CD14-positive monocyte (primary cell): ENCODE measurements around the gene ZC3H4. TPM values are rescaled to one million over a fixed set of nuclear protein-coding genes. Genes with fewer than 3 reads are reported as not detected.
A peak's percentile ranks its signal among the peaks of the same experiment; 100 is the strongest.

Experiments
- DNase-seq, 3 donors: peaks; one replicate each; pipeline ENCODE4 v3.0.0-alpha.2; 2011 to 2022
- H2AFZ ChIP-seq: 2 replicates; pipeline ENCODE4 v1.6.0; 2012; ENCODE audit warnings: mild to moderate bottlenecking, low read depth, low read length, inconsistent platforms; ENCODE audit not compliant: insufficient read depth, poor library complexity, severe bottlenecking
- H3K27ac ChIP-seq, 2 donors: 1 replicate in 1 of 2; 2 replicates in 1 of 2; pipeline ENCODE4 v1.5.1; 2012 to 2013; ENCODE audit warnings: low read length in 2 of 2, control low read depth in 1 of 2, inconsistent platforms in 1 of 2, low read depth in 1 of 2, mild to moderate bottlenecking in 1 of 2
- H3K27me3 ChIP-seq, 2 donors: one replicate each; pipeline versions ENCODE4 v1.6.0 to v1.6.1; 2011 to 2013; ENCODE audit warnings: low read length in 2 of 2; ENCODE audit not compliant: control insufficient read depth in 2 of 2, insufficient read depth in 2 of 2
- H3K36me3 ChIP-seq, 2 donors: replicated peaks in 1 of 2; 1 replicate in 1 of 2; 2 replicates in 1 of 2; pipeline versions ENCODE4 v1.5.1 to v1.6.1; 2012 to 2013; ENCODE audit warnings: low read length in 2 of 2, control low read depth in 1 of 2, inconsistent platforms in 1 of 2, mild to moderate bottlenecking in 1 of 2; ENCODE audit not compliant: insufficient read depth in 2 of 2, control insufficient read depth in 1 of 2
- H3K4me1 ChIP-seq, 2 donors: 1 replicate in 1 of 2; 2 replicates in 1 of 2; pipeline versions ENCODE4 v1.5.1 to v1.6.1; 2012 to 2013; ENCODE audit warnings: low read length in 2 of 2, control low read depth in 1 of 2, inconsistent platforms in 1 of 2, mild to moderate bottlenecking in 1 of 2, moderate library complexity in 1 of 2; ENCODE audit not compliant: insufficient read depth in 2 of 2, control insufficient read depth in 1 of 2
- H3K4me2 ChIP-seq: replicated peaks from 2 replicates; pipeline ENCODE3; 2012; ENCODE audit warnings: low read length, moderate library complexity, mild to moderate bottlenecking; ENCODE audit not compliant: poor library complexity, severe bottlenecking; ENCODE audit errors: extremely low read depth
- H3K4me3 ChIP-seq, 3 experiments: fragments of 200-600 bp in 1 of 3; sonication (generic) in 1 of 3; replicated peaks in 1 of 3; 1 replicate in 2 of 3; 2 replicates in 1 of 3; pipeline ENCODE4 v1.5.1; 2011 to 2013; ENCODE audit warnings: low read length in 3 of 3, mild to moderate bottlenecking in 3 of 3, control low read depth in 2 of 3, low read depth in 2 of 3, inconsistent platforms in 1 of 3, moderate library complexity in 1 of 3
- H3K79me2 ChIP-seq: 2 replicates; pipeline ENCODE4 v1.6.0; 2012; ENCODE audit warnings: mild to moderate bottlenecking, control low read depth, inconsistent platforms, low read length, moderate library complexity; ENCODE audit not compliant: insufficient read depth
- H3K9ac ChIP-seq: 2 replicates; pipeline ENCODE4 v1.6.0; 2017; ENCODE audit warnings: low read length, mild to moderate bottlenecking; ENCODE audit not compliant: insufficient read depth, poor library complexity, severe bottlenecking
- H3K9me3 ChIP-seq, 2 donors: replicated peaks in 1 of 2; 1 replicate in 1 of 2; 2 replicates in 1 of 2; pipeline versions ENCODE4 v1.5.1 to v1.6.1; 2012 to 2013; ENCODE audit warnings: low read length in 2 of 2, control low read depth in 1 of 2; ENCODE audit not compliant: control insufficient read depth in 1 of 2, insufficient read depth in 1 of 2
- H4K20me1 ChIP-seq: 2 replicates; pipeline ENCODE4 v1.6.0; 2012; ENCODE audit warnings: mild to moderate bottlenecking, low read length, control low read depth, moderate library complexity; ENCODE audit not compliant: insufficient read depth
- H3K27ac Mint-ChIP-seq, 7 donors: one replicate each; pipeline ENCODE4 v1.8.0; 2020; ENCODE audit warnings: mild to moderate bottlenecking in 7 of 7, mixed read lengths in 7 of 7, moderate library complexity in 6 of 7, inconsistent platforms in 2 of 7
- H3K27me3 Mint-ChIP-seq, 3 donors: one replicate each; pipeline ENCODE4 v1.8.0; 2021 to 2022; ENCODE audit warnings: low read depth in 3 of 3, mild to moderate bottlenecking in 3 of 3, mixed read lengths in 3 of 3, moderate library complexity in 3 of 3, inconsistent platforms in 1 of 3
- H3K36me3 Mint-ChIP-seq, 2 donors: one replicate each; pipeline ENCODE4 v1.8.0; 2020; ENCODE audit warnings: mixed read lengths in 2 of 2, inconsistent platforms in 1 of 2, mild to moderate bottlenecking in 1 of 2
- H3K4me1 Mint-ChIP-seq: one replicate; pipeline ENCODE4 v1.8.0; 2020; ENCODE audit warnings: mild to moderate bottlenecking, mixed read lengths
- H3K4me3 Mint-ChIP-seq, 2 donors: one replicate each; pipeline ENCODE4 v1.8.0; 2020; ENCODE audit warnings: mild to moderate bottlenecking in 2 of 2, mixed read lengths in 2 of 2, moderate library complexity in 1 of 2
- H3K9me3 Mint-ChIP-seq, 7 donors: one replicate each; pipeline ENCODE4 v1.8.0; 2020 to 2022; ENCODE audit warnings: mixed read lengths in 7 of 7, mild to moderate bottlenecking in 6 of 7, moderate library complexity in 6 of 7, inconsistent platforms in 2 of 7
- CTCF ChIP-seq: fragments of 200-600 bp; IDR thresholded peaks from one replicate; pipeline ENCODE4 v1.8.0; 2022; ENCODE audit warnings: antibody characterized with exemption, mild to moderate bottlenecking
- WGBS: methylation state at CpG from one replicate; pipeline ENCODE4 v1.1.5; 2013; ENCODE audit warnings: missing lambda C conversion rate; ENCODE audit not compliant: insufficient coverage; 5-methylcytosine and 5-hydroxymethylcytosine counted together
- intact Hi-C, 2 donors: fragments of 100-400 bp; cut with micrococcal nuclease; formaldehyde crosslinking; loops; one replicate each; pipeline versions ENCODE4 v1.15.0 to v1.15.1; 2023
- polyA plus RNA-seq, 3 donors: library from polyadenylated mRNA; depleted of rRNA in 1 of 3; unstranded in 2 of 3; stranded (reverse) in 1 of 3; fragments of 300-500 nt in 2 of 3; fragments of >200 nt in 1 of 3; fragmentation: Illumina TruSeq in 2 of 3; gene quantifications; 1 replicate in 2 of 3; 2 replicates in 1 of 3; pipeline ENCODE4 v1.2.3, GENCODE V29; 2012 to 2021

The ZC3H4 gene
- polyA plus RNA-seq, 3 donors, result 0.24 to 9.9 (median 0.60) TPM

- TF ChIP-seq CTCF, result peak; percentile 86
- DNase-seq, result peak in 1 of 3 donors; percentile 27
- H3K4me3 Mint-ChIP-seq, result peak overlapping the region in 1 of 2 donors; percentile 36
- no peak overlapping the region for H3K4me2 ChIP-seq
- intact Hi-C loops, result no loop called here
- no peak overlapping the region for H2AFZ ChIP-seq
- no peaks in the 10 kb centered on the region for H4K20me1 ChIP-seq
- H3K9me3 Mint-ChIP-seq, result peaks cover 0 to 6% (median 0%) of the 10 kb centered on the region in 7 donors
- no peaks in the 10 kb centered on the region for H3K79me2 ChIP-seq
- WGBS, result 69% methylated on average over 4 of the region's 17 CpGs
- H3K9me3 ChIP-seq, result peaks cover 0 to 6% of the 10 kb centered on the region in 2 donors
- H3K27me3 ChIP-seq, result peaks cover 13 to 35% of the 10 kb centered on the region in 2 donors
- H3K36me3 ChIP-seq, result no peaks in the 10 kb centered on the region
- H3K9ac ChIP-seq, result no peak overlapping the region
- H3K27ac Mint-ChIP-seq, result no peak overlapping the region
- H3K27me3 Mint-ChIP-seq, result peaks cover 58 to 86% (median 67%) of the 10 kb centered on the region in 3 donors
- no peak overlapping the region for H3K27ac ChIP-seq
- H3K4me3 ChIP-seq, result no peak overlapping the region
- H3K4me1 ChIP-seq, result peaks cover 16 to 20% of the 10 kb centered on the region in 2 donors
- H3K4me1 Mint-ChIP-seq, result peaks cover 17% of the 10 kb centered on the region
- H3K36me3 Mint-ChIP-seq, result no peaks in the 10 kb centered on the region
These were observed 81.3 kb downstream of the ZC3H4 start for GRCh38 chr19:47032171-47032811.

GRCh38 chr19:47028195-47028601 lies 85.4 kb downstream of the ZC3H4 start:
- no peaks in the 10 kb centered on the region for H3K36me3 Mint-ChIP-seq
- H3K27ac Mint-ChIP-seq, result no peak overlapping the region
- H3K9me3 Mint-ChIP-seq, result peaks cover 0 to 9% (median 3%) of the 10 kb centered on the region in 7 donors
- H3K4me3 ChIP-seq, result no peak overlapping the region
- H3K4me3 Mint-ChIP-seq, result peak overlapping the region in 1 of 2 donors; percentile 72
- no peaks in the 10 kb centered on the region for H3K79me2 ChIP-seq
- H2AFZ ChIP-seq, result no peak overlapping the region
- WGBS, result 7% methylated on average over 3 of the region's 14 CpGs
- intact Hi-C loops, result no loop called here
- no peak overlapping the region for H3K9ac ChIP-seq
- DNase-seq, result no peak
- no peak overlapping the region for H3K4me2 ChIP-seq
- peaks cover 2% of the 10 kb centered on the region for H3K4me1 Mint-ChIP-seq
- peaks cover 21 to 59% of the 10 kb centered on the region in 2 donors for H3K27me3 ChIP-seq
- H3K27me3 Mint-ChIP-seq, result peaks cover 67 to 91% (median 85%) of the 10 kb centered on the region in 3 donors
- no peaks in the 10 kb centered on the region for H3K36me3 ChIP-seq
- no peak overlapping the region for H3K27ac ChIP-seq
- no peak for TF ChIP-seq CTCF
- no peaks in the 10 kb centered on the region for H3K4me1 ChIP-seq
- peaks cover 0 to 6% of the 10 kb centered on the region in 2 donors for H3K9me3 ChIP-seq
- H4K20me1 ChIP-seq, result no peaks in the 10 kb centered on the region
